AG09319 (cell line): ENCODE measurements around the gene TLR3.
"Not testable (repeated sequence)": the region's sequence is repeated elsewhere in the genome, so short reads cannot be mapped to it uniquely, and the experiment has no call there.

Source experiments
- DNase-seq: peaks from one replicate; pipeline ENCODE4 v3.0.0-alpha.2; 2010; ENCODE audit warnings: low read depth; ENCODE audit errors: extremely low read depth
- TF ChIP-seq, protein P1 (sequence below): IDR thresholded peaks from 2 replicates; pipeline ENCODE4 v1.5.1; 2011; ENCODE audit warnings: low read depth, mild to moderate bottlenecking, inconsistent platforms, low read length, moderate library complexity

TLR3 gene

DNA sequence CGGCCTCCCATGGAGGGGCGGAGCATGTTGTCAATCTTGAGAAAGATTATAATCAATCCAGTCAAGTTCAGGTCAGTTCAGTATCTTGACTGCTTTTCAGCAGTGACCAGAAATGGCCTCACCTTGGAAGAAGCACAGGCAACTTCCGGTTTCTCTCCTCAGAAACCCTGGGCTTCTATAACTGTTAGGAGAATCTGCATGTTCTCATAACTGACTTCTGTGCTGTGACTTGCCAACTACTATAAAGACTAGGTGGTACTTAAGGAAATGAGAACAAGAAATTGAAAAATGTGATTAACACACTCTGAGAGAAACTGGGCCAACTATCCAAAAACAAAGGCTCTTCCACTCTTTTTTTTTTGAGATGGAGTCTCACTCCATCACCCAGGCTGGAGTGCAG lies 35.9 kb upstream of the TLR3 start:
- no peak for DNase-seq
- TF ChIP-seq, protein P1, sequence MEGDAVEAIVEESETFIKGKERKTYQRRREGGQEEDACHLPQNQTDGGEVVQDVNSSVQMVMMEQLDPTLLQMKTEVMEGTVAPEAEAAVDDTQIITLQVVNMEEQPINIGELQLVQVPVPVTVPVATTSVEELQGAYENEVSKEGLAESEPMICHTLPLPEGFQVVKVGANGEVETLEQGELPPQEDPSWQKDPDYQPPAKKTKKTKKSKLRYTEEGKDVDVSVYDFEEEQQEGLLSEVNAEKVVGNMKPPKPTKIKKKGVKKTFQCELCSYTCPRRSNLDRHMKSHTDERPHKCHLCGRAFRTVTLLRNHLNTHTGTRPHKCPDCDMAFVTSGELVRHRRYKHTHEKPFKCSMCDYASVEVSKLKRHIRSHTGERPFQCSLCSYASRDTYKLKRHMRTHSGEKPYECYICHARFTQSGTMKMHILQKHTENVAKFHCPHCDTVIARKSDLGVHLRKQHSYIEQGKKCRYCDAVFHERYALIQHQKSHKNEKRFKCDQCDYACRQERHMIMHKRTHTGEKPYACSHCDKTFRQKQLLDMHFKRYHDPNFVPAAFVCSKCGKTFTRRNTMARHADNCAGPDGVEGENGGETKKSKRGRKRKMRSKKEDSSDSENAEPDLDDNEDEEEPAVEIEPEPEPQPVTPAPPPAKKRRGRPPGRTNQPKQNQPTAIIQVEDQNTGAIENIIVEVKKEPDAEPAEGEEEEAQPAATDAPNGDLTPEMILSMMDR, result no peak

DNA sequence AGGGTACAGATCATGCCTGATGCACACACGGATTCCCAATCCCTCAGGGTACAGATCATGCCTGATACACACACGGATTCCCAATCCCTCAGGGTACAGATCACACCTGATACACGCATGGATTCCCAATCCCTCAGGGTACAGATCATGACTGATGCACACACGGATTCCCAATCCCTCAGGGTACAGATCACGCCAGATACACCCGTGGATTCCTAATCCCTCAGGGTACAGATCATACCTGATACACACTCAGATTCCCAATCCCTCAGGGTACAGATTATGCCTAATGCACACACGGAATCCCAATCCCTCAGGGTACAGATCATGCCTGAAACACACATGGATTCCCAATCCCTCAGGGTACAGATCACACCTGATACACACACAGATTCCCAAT lies 34.3 kb upstream of the TLR3 start:
- DNase-seq, result not testable (repeated sequence)

DNA sequence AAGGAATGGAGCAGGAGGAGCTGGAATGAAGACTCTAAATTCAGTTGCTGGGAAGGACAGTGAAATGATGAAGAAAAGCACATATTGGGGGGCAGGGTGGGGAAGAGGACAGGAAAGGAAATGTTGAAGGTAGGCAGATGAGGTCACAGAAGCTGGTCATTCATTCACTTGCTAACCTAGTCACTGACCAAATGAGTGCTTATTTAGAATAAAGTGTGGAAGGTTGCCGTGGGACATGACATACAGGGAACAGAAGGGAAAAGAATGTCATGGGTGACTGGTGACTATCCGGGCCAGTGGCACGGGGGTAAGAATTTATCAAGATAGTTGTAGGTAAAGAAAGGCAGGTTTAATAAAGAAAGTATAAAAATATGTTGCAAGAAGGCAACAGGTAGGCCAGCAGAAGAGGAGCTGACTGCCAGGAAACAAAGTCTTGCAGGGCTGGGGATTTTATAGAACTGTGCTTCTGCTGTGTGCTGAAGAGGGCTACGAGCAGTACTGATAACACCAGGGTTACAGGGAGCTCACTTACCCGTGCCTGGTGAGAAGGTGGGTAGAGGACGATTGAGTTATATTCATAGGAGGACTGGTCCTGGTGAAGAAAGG lies 31.9 kb upstream of the TLR3 start:
- no peak for DNase-seq

DNA sequence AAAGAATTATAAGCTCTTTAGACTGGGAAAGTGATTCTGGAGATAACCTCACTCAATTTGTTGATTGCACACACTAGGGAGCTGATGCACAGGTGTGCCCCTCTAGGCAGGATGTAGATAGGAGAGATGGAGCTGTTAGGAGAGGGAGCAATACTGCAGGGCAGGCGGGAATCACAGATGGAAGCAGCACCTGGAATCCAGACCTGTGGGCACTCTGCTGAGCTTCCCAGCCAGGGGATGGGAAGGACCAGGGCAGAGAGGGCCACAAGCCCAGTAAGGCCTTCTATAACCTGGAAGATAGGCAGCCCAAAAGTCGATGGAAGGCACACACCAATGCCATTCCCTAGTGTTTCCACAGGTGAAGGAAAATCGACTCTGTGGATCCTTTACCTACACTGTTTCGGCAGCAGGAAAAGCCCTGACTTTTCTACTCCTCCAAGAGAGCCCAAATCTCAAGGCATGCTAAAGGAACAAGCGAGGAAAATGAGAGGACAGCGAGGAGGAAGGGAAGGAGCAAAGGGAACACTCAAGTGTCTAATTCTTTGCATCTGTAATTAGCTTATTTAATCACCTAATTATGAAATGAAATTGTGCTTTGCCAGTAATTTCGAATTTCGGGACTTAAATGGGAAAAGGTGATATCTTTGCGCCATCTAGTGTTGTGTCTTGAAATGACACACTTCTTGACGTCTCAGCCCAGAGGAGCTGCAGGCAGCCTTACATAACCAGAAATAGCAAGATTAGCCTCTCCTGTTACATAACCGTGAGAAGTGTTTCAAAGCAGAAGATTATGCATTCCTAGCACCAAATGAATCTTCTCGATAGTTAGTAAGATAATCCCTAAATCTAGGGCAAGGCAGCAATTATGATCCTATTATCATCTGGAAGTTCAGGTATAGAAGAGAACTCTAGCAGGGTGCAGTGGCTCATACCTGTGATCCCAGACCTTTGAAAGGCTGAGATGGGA lies 31.0 kb upstream of the TLR3 start:
- TF ChIP-seq, protein P1, result peak; percentile 65
- DNase-seq, result peak; percentile 59

More for the DNA sequence above, 31.9 kb upstream of the TLR3 start:
- TF ChIP-seq, protein P1, result no peak

DNA sequence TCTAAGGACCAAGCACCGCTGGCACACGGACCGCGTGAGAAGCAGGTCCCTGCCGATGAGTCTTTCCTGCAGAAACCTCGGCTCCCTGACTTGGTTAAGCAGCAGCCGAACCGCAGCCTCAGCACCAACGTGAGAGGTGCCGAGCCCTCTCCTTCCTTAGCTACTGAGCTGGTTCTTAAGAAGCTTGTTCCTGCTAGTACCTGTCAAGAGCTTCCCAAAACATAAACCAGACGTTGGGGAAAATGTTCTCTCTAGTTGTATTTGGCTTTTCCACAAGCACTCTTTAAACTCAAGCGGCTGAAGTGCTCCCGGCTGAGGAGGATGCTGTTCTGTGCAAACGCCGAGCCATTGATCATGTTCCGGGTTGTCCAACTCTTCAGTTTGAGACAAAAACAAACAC lies 29.3 kb upstream of the TLR3 start:
- TF ChIP-seq, protein P1, result no peak
- DNase-seq, result no peak

DNA sequence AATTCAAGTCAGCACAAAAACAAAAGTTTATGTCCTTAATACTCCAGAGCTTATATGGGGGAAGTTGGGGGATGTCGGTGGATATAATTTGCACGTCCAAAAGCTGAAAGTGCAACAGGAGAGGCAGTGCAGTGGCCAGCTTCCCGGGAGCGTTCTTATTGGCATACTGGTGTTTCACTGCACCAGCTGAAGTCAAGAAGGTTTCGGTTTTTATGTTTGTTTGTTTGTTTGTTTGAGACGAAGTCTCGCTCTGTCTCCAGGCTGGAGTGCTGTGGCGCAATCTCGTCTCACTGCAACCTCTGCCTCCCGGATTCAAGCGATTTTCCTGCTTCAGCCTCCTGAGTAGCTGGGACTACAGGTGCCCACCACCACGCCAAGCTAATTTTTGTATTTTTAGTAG lies 28.6 kb upstream of the TLR3 start:
- TF ChIP-seq, protein P1, result no peak
- no peak for DNase-seq

DNA sequence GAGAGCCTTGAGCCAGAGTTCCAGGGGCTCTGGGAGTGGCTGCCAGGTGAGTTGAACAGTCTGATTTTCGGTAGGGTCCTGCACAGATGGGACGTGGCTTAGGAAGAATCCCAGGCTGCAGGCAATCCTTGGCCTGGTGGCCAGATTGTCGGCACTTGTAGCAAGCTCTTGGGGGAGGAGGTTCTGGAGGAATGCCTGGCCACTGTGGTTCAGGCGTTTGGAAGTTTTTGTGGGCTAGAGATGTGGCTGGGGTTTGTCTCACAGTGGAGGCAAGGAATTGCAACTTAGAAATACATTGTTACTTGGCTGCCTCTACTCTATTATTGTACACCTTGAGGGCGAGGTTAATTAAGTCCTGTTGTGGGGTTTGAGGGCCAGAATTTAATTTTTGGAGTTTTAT lies 21.5 kb upstream of the TLR3 start:
- not testable (repeated sequence) for DNase-seq

DNA sequence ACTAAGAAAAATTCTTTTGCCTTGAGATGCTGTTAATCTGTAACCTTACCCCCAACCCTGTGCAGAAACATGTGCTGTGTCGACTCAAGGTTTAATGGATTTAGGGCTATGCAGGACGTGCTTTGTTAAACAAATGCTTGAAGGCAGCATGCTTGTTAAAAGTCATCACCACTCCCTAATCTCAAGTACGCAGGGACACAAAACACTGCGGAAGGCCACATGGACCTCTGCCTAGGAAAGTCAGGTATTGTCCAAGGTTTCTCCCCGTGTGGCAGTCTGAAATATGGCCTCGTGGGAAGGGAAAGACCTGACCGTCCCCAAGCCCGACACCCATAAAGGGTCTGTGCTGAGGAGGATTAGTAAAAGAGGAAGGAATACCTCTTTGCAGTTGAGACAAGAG lies 18.8 kb upstream of the TLR3 start:
- not testable (repeated sequence) for DNase-seq

DNA sequence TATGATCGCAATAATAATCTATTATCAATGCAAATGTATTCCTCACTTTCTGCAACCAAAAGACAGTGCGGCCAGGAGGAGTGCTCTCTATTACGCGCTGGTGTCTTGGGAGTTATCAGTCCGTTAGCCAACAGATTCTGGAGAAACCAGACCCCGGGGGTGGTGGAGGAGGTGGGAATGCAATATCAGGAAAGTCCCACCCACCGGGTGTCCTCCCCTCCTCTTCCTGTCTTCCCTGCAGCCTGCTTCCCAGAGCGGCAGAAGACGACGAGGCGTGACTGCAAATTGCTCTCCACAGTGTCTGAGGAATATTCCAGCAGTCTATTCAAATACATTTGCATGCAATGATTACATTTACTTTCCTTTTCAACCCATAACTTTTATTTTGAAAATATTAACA lies 17.9 kb upstream of the TLR3 start:
- DNase-seq, result no peak
- TF ChIP-seq, protein P1, result no peak
